SK-N-SH (cell line): ENCODE measurements around the gene ARL2BP.

Experiments
- EP300 ChIP-seq, 2 experiments: IDR thresholded peaks; 2 replicates each; pipeline versions ENCODE4 v1.4.0 to v1.6.1; 2012; ENCODE audit warnings: borderline replicate concordance in 1 of 2, low read depth in 1 of 2, low read length in 1 of 2
- EZH2phosphoT487 ChIP-seq: fragments of 200-600 bp; sonication (generic); IDR thresholded peaks from 2 replicates; pipeline ENCODE4 v1.6.1; 2017; ENCODE audit warnings: low read depth, mixed run types, mild to moderate bottlenecking, antibody characterized with exemption, moderate library complexity, borderline replicate concordance
- JUND ChIP-seq: IDR thresholded peaks from 2 replicates; pipeline ENCODE4 v1.4.0; 2012
- NFIC ChIP-seq: IDR thresholded peaks from 2 replicates; pipeline ENCODE4 v1.4.0; 2012; ENCODE audit warnings: borderline replicate concordance
- POLR2AphosphoS5 ChIP-seq: IDR thresholded peaks from 2 replicates; pipeline ENCODE4 v1.6.1; 2012; ENCODE audit warnings: low read depth, low read length
- TAF1 ChIP-seq: IDR thresholded peaks from 2 replicates; pipeline ENCODE4 v1.6.1; 2012; ENCODE audit warnings: low read depth, mild to moderate bottlenecking, low read length, moderate library complexity, borderline replicate concordance
- YY1 ChIP-seq: IDR thresholded peaks from 2 replicates; pipeline ENCODE4 v1.4.0; 2012; ENCODE audit warnings: low read depth, mild to moderate bottlenecking
- TF ChIP-seq, protein P1 (sequence below): fragments of 200-600 bp; sonication (generic); IDR thresholded peaks from 2 replicates; pipeline ENCODE4 v1.6.1; 2017; ENCODE audit warnings: antibody characterized with exemption, mild to moderate bottlenecking, moderate library complexity
- TF ChIP-seq, protein P2 (sequence below): IDR thresholded peaks from 2 replicates; pipeline ENCODE4 v1.4.0; 2012; ENCODE audit warnings: low read depth
- TF ChIP-seq, protein P3 (sequence below): IDR thresholded peaks from 2 replicates; pipeline ENCODE4 v1.4.0; 2012; ENCODE audit warnings: low read depth, borderline replicate concordance
- TF ChIP-seq, protein P4 (sequence below): IDR thresholded peaks from 2 replicates; pipeline ENCODE4 v1.6.1; 2012; ENCODE audit warnings: mild to moderate bottlenecking, low read depth, low read length, moderate library complexity

DNA sequence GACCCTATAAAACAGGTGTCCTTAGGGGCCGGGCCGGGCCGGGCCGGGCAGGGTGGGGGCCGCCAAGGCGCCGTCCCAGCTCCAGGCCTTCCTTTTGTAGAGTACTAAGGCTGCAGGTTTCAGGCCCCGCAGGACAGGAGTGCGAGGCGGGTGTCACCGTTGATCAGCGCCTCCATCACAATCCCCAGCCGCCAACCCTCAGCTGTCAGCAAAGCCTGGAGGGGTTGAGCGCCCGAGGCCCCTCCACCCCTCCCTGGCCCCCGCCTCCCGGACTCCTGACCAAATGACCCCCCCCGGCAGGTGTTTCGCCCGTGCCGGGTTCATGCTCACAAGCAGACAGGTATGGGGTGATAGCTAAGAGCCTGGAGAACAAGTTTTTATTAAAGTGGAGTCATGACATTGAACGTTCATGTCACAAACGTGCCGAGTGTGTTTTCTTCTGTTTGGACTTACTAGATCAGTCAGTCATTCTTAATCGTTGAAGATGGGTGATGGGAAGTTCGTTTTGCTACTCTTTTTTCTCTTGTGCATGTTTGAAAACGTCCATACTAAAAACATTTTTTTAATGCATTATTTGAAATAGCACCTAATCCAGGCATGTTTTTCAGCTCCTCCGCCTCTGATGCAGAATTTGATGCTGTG, 534 bp downstream of the ARL2BP start:
- TF ChIP-seq, protein P1, sequence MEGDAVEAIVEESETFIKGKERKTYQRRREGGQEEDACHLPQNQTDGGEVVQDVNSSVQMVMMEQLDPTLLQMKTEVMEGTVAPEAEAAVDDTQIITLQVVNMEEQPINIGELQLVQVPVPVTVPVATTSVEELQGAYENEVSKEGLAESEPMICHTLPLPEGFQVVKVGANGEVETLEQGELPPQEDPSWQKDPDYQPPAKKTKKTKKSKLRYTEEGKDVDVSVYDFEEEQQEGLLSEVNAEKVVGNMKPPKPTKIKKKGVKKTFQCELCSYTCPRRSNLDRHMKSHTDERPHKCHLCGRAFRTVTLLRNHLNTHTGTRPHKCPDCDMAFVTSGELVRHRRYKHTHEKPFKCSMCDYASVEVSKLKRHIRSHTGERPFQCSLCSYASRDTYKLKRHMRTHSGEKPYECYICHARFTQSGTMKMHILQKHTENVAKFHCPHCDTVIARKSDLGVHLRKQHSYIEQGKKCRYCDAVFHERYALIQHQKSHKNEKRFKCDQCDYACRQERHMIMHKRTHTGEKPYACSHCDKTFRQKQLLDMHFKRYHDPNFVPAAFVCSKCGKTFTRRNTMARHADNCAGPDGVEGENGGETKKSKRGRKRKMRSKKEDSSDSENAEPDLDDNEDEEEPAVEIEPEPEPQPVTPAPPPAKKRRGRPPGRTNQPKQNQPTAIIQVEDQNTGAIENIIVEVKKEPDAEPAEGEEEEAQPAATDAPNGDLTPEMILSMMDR = no peak
- TF ChIP-seq, protein P2, sequence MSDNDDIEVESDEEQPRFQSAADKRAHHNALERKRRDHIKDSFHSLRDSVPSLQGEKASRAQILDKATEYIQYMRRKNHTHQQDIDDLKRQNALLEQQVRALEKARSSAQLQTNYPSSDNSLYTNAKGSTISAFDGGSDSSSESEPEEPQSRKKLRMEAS = no peak
- TF ChIP-seq NFIC (no peak), EP300 (IDR thresholded peaks at IDR 0.05; ENCODE audit: borderline replicate concordance in 1 of 2, low read depth in 1 of 2, low read length in 1 of 2) (no peak), JUND (no peak), POLR2AphosphoS5 (no peak), YY1 (no peak), EZH2phosphoT487 (no peak), TAF1 (no peak)
- TF ChIP-seq, protein P3, sequence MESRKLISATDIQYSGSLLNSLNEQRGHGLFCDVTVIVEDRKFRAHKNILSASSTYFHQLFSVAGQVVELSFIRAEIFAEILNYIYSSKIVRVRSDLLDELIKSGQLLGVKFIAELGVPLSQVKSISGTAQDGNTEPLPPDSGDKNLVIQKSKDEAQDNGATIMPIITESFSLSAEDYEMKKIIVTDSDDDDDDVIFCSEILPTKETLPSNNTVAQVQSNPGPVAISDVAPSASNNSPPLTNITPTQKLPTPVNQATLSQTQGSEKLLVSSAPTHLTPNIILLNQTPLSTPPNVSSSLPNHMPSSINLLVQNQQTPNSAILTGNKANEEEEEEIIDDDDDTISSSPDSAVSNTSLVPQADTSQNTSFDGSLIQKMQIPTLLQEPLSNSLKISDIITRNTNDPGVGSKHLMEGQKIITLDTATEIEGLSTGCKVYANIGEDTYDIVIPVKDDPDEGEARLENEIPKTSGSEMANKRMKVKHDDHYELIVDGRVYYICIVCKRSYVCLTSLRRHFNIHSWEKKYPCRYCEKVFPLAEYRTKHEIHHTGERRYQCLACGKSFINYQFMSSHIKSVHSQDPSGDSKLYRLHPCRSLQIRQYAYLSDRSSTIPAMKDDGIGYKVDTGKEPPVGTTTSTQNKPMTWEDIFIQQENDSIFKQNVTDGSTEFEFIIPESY = no peak
- TF ChIP-seq, protein P4, sequence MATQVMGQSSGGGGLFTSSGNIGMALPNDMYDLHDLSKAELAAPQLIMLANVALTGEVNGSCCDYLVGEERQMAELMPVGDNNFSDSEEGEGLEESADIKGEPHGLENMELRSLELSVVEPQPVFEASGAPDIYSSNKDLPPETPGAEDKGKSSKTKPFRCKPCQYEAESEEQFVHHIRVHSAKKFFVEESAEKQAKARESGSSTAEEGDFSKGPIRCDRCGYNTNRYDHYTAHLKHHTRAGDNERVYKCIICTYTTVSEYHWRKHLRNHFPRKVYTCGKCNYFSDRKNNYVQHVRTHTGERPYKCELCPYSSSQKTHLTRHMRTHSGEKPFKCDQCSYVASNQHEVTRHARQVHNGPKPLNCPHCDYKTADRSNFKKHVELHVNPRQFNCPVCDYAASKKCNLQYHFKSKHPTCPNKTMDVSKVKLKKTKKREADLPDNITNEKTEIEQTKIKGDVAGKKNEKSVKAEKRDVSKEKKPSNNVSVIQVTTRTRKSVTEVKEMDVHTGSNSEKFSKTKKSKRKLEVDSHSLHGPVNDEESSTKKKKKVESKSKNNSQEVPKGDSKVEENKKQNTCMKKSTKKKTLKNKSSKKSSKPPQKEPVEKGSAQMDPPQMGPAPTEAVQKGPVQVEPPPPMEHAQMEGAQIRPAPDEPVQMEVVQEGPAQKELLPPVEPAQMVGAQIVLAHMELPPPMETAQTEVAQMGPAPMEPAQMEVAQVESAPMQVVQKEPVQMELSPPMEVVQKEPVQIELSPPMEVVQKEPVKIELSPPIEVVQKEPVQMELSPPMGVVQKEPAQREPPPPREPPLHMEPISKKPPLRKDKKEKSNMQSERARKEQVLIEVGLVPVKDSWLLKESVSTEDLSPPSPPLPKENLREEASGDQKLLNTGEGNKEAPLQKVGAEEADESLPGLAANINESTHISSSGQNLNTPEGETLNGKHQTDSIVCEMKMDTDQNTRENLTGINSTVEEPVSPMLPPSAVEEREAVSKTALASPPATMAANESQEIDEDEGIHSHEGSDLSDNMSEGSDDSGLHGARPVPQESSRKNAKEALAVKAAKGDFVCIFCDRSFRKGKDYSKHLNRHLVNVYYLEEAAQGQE = no peak
